ENCODE data around the gene LRRC61.

The LRRC61 gene

DNA sequence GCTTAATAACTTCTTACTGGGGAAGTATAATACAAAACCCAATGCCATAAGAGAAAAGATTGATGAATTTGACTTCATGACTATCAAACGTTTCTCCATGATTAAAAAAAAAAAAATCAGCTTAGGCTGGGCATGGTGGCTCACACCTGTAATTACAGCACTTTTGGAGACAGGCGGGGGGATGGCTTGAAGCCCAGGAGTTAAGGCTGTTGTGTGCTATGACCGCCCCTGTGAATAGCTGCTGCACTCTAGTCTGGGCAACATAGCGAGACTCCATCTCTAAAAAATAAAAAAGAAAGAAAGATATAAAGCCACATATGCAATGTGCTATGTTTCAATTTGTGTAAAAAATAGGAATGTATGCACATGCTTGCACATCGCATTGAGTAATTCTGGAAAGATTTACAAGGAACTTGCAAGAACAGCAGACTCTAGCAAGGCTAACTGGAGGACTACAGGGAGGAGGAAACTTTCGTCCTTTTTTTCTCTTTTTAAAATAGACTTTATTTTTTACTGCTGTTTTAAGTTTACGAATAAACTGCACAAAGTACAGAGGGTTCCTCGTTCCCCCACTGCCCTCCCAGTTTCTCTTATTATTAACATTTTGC lies 28.5 kb downstream of the LRRC61 start:
- TF ChIP-seq, protein P1, sequence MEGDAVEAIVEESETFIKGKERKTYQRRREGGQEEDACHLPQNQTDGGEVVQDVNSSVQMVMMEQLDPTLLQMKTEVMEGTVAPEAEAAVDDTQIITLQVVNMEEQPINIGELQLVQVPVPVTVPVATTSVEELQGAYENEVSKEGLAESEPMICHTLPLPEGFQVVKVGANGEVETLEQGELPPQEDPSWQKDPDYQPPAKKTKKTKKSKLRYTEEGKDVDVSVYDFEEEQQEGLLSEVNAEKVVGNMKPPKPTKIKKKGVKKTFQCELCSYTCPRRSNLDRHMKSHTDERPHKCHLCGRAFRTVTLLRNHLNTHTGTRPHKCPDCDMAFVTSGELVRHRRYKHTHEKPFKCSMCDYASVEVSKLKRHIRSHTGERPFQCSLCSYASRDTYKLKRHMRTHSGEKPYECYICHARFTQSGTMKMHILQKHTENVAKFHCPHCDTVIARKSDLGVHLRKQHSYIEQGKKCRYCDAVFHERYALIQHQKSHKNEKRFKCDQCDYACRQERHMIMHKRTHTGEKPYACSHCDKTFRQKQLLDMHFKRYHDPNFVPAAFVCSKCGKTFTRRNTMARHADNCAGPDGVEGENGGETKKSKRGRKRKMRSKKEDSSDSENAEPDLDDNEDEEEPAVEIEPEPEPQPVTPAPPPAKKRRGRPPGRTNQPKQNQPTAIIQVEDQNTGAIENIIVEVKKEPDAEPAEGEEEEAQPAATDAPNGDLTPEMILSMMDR (IDR thresholded peaks at IDR 0.05; ENCODE audit: control extremely low read depth, extremely low read depth, low read depth, missing control alignments), result no peak
- no peak for DNase-seq (ENCODE audit: extremely low spot score)
- ChIA-PET POLR2A (no interaction called here), CTCF (interaction anchor here (1.1 kb wide), 1 partner anchor 26 kb away, joined by 3 read pairs; no protein-coding TSS in a partner anchor)

DNA sequence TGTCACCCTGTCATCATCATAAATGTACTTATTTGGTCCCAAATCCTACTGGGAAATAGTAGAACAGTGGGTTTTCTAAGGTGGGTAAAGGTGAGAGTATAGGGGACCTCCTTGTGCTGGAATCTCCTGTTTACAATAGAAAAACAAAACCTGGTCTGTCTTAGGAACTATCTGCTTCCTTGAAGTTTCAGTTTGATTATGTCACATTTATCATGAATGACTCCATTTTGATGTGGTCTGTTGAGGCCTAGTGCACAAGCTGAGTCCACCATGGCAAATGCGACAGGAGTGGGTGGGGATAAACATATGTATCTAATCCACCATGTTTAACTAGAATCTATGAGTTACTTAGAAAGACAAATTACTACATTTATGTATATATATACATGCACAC lies 32.5 kb downstream of the LRRC61 start:
- POLR2A ChIA-PET, result interaction anchor here (0.6 to 1.2 kb wide), 3 partner anchors 13 to 298 kb away, joined by 3 to 5 read pairs (median 4); partner anchors contain the start of gene REPIN1
- TF ChIP-seq, protein P1 (IDR thresholded peaks at IDR 0.05; ENCODE audit: control extremely low read depth, extremely low read depth, low read depth, missing control alignments), result no peak
- CTCF ChIA-PET, result interaction anchor here (1.1 to 5.6 kb wide), 22 partner anchors 10 to 653 kb away, joined by 3 to 66 read pairs (median 5); partner anchors contain the start of gene REPIN1
- DNase-seq (ENCODE audit: extremely low spot score), result no peak

GRCh38 chr7:150356265-150356897 lies 33.2 kb downstream of the LRRC61 start:
- POLR2A ChIA-PET, result no interaction called here
- CTCF ChIA-PET, result interaction anchor here (1.1 to 5.6 kb wide), 19 partner anchors 11 to 652 kb away, joined by 3 to 66 read pairs (median 5); partner anchors contain the start of gene REPIN1
- TF ChIP-seq, protein P1 (IDR thresholded peaks at IDR 0.05; ENCODE audit: control extremely low read depth, extremely low read depth, low read depth, missing control alignments), result peak; percentile 47
- peak; percentile 60 for DNase-seq (ENCODE audit: extremely low spot score)

DNA sequence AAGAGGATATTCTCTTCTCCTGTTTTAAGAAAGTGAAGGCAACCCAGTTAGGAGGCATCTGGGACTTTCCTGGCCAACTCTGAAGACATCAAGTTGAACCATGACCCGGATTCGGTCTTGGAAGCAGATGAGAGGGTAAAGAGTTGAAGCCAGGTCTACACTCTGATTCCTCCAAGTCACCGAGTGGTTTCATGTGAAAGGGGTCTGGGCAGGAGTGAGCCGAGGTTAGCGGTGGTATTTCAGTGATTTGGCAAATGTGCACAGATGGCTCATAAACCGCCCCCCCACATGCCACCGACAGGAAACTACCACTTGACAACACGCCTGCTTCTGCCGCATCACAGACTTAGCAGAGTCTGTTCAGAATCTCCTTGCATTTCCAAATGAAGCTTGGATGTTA lies 34.1 kb downstream of the LRRC61 start:
- no peak for DNase-seq (ENCODE audit: extremely low spot score)
- ChIA-PET CTCF (interaction anchor here (1.3 to 5.6 kb wide), 11 partner anchors 8 to 64 kb away, joined by 3 to 66 read pairs (median 7); partner anchors contain the start of gene REPIN1), POLR2A (no interaction called here)
- TF ChIP-seq, protein P1 (IDR thresholded peaks at IDR 0.05; ENCODE audit: control extremely low read depth, extremely low read depth, low read depth, missing control alignments), result no peak

DNA sequence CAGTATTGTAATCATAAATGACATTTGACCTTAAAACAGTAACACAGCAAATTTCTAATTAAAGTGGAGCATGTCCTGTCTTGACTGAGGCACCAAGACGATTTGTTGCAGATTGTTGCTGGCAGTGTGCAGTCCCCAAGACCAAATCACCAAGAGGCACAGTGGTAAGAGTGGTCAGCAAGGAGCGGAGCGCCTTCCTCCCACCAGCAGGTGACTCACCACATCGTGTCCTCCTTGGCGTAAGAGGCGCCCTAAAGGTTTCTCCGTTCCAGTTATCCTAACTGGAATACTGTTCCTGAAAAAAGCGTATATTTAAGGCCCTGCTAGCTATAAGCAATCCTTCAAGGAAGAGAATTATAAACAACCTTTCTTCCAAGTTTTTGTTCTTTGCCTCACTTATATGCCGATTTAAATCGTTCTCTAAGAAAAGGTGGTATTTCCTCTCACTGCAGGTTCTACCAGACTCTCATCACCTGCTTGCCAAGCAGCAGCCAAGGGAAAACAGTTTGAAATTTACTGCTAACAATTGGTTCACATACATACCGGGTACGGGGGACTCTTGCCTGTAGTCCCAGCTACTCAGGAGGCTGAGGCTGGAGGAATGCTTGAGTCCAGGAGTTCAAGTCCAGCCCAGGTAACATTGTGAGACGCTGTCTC lies 34.7 kb downstream of the LRRC61 start:
- CTCF ChIA-PET, result interaction anchor here (1.3 to 5.6 kb wide), 7 partner anchors 9 to 63 kb away, joined by 3 to 66 read pairs (median 5); partner anchors contain the start of gene REPIN1
- POLR2A ChIA-PET, result no interaction called here

GRCh38 chr7:150358433-150358832 lies 35.3 kb downstream of the LRRC61 start:
- ChIA-PET POLR2A (no interaction called here), CTCF (interaction anchor here (1.3 to 5.6 kb wide), 6 partner anchors 9 to 63 kb away, joined by 3 to 66 read pairs (median 4); partner anchors contain the start of gene REPIN1)
- TF ChIP-seq, protein P1 (IDR thresholded peaks at IDR 0.05; ENCODE audit: control extremely low read depth, extremely low read depth, low read depth, missing control alignments), result no peak

More for the DNA sequence above, 34.7 kb downstream of the LRRC61 start:
- no peak for DNase-seq (ENCODE audit: extremely low spot score)
- TF ChIP-seq, protein P1 (IDR thresholded peaks at IDR 0.05; ENCODE audit: control extremely low read depth, extremely low read depth, low read depth, missing control alignments), result no peak

More at GRCh38 chr7:150358433-150358832, 35.3 kb downstream of the LRRC61 start:
- DNase-seq (ENCODE audit: extremely low spot score), result no peak
